Measurements from ENCODE around the gene FOXJ3.

FOXJ3 gene

DNA sequence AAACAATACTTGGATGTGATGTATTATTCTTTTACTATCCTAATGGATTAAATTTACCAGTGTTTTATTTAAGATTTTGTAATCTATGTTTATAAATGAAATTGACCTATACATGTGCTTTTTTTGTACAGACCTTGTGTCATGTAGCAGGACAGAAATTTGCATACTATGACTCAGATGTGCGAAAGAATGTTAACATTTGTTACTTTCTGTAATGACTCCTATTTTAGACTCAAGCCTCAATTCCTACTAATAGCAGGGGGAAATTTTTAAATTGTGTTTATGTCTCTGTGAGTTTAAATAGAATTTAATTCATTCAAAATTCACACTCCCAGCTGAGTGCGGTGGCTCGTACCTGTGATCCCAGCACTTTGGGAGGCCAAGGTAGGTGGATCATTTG lies 23.8 kb upstream of the FOXJ3 start:
- no peak for DNase-seq (ENCODE audit: low read depth)
- TF ChIP-seq, protein P1, sequence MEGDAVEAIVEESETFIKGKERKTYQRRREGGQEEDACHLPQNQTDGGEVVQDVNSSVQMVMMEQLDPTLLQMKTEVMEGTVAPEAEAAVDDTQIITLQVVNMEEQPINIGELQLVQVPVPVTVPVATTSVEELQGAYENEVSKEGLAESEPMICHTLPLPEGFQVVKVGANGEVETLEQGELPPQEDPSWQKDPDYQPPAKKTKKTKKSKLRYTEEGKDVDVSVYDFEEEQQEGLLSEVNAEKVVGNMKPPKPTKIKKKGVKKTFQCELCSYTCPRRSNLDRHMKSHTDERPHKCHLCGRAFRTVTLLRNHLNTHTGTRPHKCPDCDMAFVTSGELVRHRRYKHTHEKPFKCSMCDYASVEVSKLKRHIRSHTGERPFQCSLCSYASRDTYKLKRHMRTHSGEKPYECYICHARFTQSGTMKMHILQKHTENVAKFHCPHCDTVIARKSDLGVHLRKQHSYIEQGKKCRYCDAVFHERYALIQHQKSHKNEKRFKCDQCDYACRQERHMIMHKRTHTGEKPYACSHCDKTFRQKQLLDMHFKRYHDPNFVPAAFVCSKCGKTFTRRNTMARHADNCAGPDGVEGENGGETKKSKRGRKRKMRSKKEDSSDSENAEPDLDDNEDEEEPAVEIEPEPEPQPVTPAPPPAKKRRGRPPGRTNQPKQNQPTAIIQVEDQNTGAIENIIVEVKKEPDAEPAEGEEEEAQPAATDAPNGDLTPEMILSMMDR (conservative IDR thresholded peaks at IDR 0.05; ENCODE audit: control insufficient read depth, insufficient read depth, low read depth, low read length), result no peak
- no peak overlapping the region for H3K4me3 ChIP-seq (ENCODE audit: control insufficient read depth, low read depth, low read length)

- TF ChIP-seq, protein P1 (conservative IDR thresholded peaks at IDR 0.05; ENCODE audit: control insufficient read depth, insufficient read depth, low read depth, low read length), result no peak
- no peak overlapping the region for H3K4me3 ChIP-seq (ENCODE audit: control insufficient read depth, low read depth, low read length)
- DNase-seq (ENCODE audit: low read depth), result no peak
Measured at GRCh38 chr1:42350086-42350485, 15.1 kb upstream of the FOXJ3 start.

DNA sequence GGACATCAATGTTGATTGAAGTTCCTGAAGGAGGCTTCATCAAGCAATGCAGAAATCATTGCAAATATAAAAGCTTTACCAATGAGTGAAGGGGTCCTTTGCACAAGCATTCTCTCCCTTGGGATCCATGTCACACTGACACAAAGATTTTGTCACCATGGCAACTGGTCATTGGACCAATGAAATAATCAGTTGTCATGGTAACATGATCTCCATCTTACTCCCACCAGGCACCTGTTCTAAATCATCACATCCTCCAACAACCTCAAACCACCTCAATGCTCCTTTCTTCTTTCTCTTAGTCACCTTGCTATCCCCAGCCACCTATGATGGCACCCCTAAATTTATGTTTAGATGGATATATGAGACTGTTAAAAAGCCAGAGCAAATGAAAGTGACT lies 13.5 kb upstream of the FOXJ3 start:
- TF ChIP-seq, protein P1 (conservative IDR thresholded peaks at IDR 0.05; ENCODE audit: control insufficient read depth, insufficient read depth, low read depth, low read length), result no peak
- no peak for DNase-seq (ENCODE audit: low read depth)
- no peak overlapping the region for H3K4me3 ChIP-seq (ENCODE audit: control insufficient read depth, low read depth, low read length)

DNA sequence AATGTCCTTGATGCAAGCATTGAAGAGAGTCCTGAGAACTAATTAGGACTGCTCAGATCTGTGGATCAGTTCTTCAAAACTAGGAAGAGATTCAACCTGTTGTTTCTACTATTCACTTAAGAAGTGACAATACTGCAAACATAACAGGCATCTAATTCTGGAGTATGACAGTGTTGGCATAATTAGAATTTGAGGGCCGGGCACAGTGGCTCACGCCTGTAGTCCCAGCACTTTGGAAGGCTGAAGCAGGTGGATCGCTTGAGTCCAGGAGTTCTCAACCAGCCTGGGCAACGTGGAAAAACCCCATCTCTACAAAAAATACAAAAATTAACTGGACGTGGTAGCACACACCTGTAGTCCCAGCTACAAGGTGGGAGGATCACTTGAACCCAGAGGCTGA lies 8.0 kb upstream of the FOXJ3 start:
- H3K4me3 ChIP-seq (ENCODE audit: control insufficient read depth, low read depth, low read length), result no peak overlapping the region
- no peak for DNase-seq (ENCODE audit: low read depth)
- TF ChIP-seq, protein P1 (conservative IDR thresholded peaks at IDR 0.05; ENCODE audit: control insufficient read depth, insufficient read depth, low read depth, low read length), result no peak

DNA sequence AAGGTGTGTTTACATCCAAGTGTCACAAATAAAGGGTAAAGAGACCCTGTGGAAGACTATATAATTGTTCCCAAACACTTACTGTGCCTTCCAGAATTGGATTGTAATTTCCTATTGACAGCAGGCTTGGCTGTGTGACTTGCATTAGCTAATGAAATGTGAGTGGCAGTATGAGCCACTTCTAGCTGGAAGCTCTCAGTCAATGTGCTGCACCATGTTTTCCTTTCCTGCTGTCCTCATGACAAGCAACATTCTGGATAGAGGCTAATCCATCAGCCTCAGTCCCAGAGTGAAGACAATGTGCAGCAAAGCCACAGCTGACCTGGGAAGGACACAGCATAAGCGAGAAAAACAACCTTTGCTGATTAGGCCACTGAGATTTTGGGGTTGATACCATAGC lies 5.9 kb upstream of the FOXJ3 start:
- DNase-seq (ENCODE audit: low read depth), result no peak
- H3K4me3 ChIP-seq (ENCODE audit: control insufficient read depth, low read depth, low read length), result no peak overlapping the region
- TF ChIP-seq, protein P1 (conservative IDR thresholded peaks at IDR 0.05; ENCODE audit: control insufficient read depth, insufficient read depth, low read depth, low read length), result no peak

- TF ChIP-seq, protein P1 (conservative IDR thresholded peaks at IDR 0.05; ENCODE audit: control insufficient read depth, insufficient read depth, low read depth, low read length), result no peak
- peak; percentile 21 for DNase-seq (ENCODE audit: low read depth)
- no peak overlapping the region for H3K4me3 ChIP-seq (ENCODE audit: control insufficient read depth, low read depth, low read length)
Measured at GRCh38 chr1:42340093-42340492, 5.1 kb upstream of the FOXJ3 start.

GRCh38 chr1:42336978-42337377 lies 1.9 kb upstream of the FOXJ3 start:
- no peak for DNase-seq (ENCODE audit: low read depth)
- TF ChIP-seq, protein P1 (conservative IDR thresholded peaks at IDR 0.05; ENCODE audit: control insufficient read depth, insufficient read depth, low read depth, low read length), result no peak
- no peak overlapping the region for H3K4me3 ChIP-seq (ENCODE audit: control insufficient read depth, low read depth, low read length)

All from fibroblast of mammary gland (primary cell).